Heart left ventricle (tissue), 16 donors: ENCODE results near the gene RPTOR. TPM values are rescaled to one million over a fixed set of nuclear protein-coding genes. Genes with fewer than 3 reads are reported as not detected.

Experiments used
- ATAC-seq, 4 donors: fragments of 200-7000 bp; cut with Tn5 transposase; one replicate each; pipeline ENCODE4 v1.9.1; 2020 to 2022; ENCODE audit warnings: moderate library complexity in 4 of 4, mild to moderate bottlenecking in 3 of 4, moderate number of reproducible peaks in 1 of 4
- DNase-seq, 5 donors: peaks; one replicate each; pipeline ENCODE4 v3.0.0-alpha.2; 2020
- H3K27ac ChIP-seq, 12 donors: fragments of 200-600 bp; sonication (generic) in 4 of 12; one replicate each; pipeline versions ENCODE4 v1.5.0 to v1.8.0; 2016 to 2022; ENCODE audit warnings: mild to moderate bottlenecking in 2 of 12
- H3K27me3 ChIP-seq, 9 donors: fragments of 200-600 bp; sonication (generic) in 2 of 9; one replicate each; pipeline versions ENCODE4 v1.5.1 to v1.8.0; 2016 to 2022; ENCODE audit warnings: mild to moderate bottlenecking in 3 of 9
- H3K36me3 ChIP-seq, 9 donors: fragments of 200-600 bp; sonication (generic) in 2 of 9; one replicate each; pipeline versions ENCODE4 v1.5.0 to v1.8.0; 2018 to 2022; ENCODE audit warnings: mild to moderate bottlenecking in 2 of 9
- H3K4me1 ChIP-seq, 12 donors: fragments of 200-600 bp; sonication (generic) in 4 of 12; one replicate each; pipeline versions ENCODE4 v1.5.0 to v1.8.0; 2016 to 2022; ENCODE audit warnings: mild to moderate bottlenecking in 3 of 12
- H3K4me3 ChIP-seq, 12 donors: fragments of 200-600 bp; sonication (generic) in 4 of 12; one replicate each; pipeline versions ENCODE4 v1.5.0 to v1.8.0; 2017 to 2022; ENCODE audit warnings: mild to moderate bottlenecking in 9 of 12, moderate library complexity in 4 of 12
- H3K9me3 ChIP-seq, 12 donors: fragments of 200-600 bp; sonication (generic) in 4 of 12; one replicate each; pipeline versions ENCODE4 v1.5.0 to v1.8.0; 2016 to 2022; ENCODE audit warnings: mild to moderate bottlenecking in 1 of 12
- CTCF ChIP-seq, 12 donors: fragments of 200-600 bp; sonication (generic) in 4 of 12; IDR thresholded peaks; one replicate each; pipeline versions ENCODE4 v1.5.0 to v1.8.0; 2018 to 2022; ENCODE audit warnings: antibody characterized with exemption in 12 of 12, mild to moderate bottlenecking in 5 of 12
- POLR2A ChIP-seq, 2 donors: fragments of 450-650 bp; IDR thresholded peaks; one replicate each; pipeline ENCODE4 v1.6.1; 2017; ENCODE audit warnings: antibody characterized with exemption in 2 of 2, mild to moderate bottlenecking in 2 of 2, moderate library complexity in 2 of 2
- WGBS, 4 donors: extraction: QIAGEN DNeasy Blood & Tissue Kit in 2 of 4; methylation state at CpG; one replicate each; pipeline versions ENCODE4 v1.1.5 to v1.1.7; 2013 to 2018; 5-methylcytosine and 5-hydroxymethylcytosine counted together
- intact Hi-C, 10 donors: fragments of 100-400 bp; cut with DNase I; formaldehyde crosslinking; loops; one replicate each; pipeline versions ENCODE4 v1.11.1 to v1.14.2; 2022
- polyA plus RNA-seq, 2 donors: library from polyadenylated mRNA; stranded (reverse); fragments of 200-250 nt; gene quantifications; one replicate each; pipeline ENCODE4 v1.2.3, GENCODE V29; 2013
- total RNA-seq, 9 donors: library from RNA; depleted of rRNA in 2 of 9; stranded (reverse); fragments of >200 nt in 2 of 9; fragmentation: NEBNext Ultra II Directional in 3 of 9; extraction: Animal tissue kit (Norgen Biotek cat#: 25700) in 3 of 9; gene quantifications; one replicate each; pipeline versions ENCODE4 v1.1.0 to v1.2.4, GENCODE V29; 2016 to 2023
- donor health status: ischemic (EF 13 %, LVEDD 7.1; RV severe dilation, severe dysfunction).
- donor health status: healthy with polysubstance abuse.
- donor health status: DM: no; HTN: yes; CAD: no.
- donor health status: DM: no; HTN: no; CAD: no.
- donor health status: ischemic (EF 25% LVEDD 6.9; RV normal size, moderate dysfunction).
- donor health status: ischemic (EF 25% LVEDD 5.7; RV mildly dilated, moderate dysfunction).
- donor health status: healthy.
- donor health status: DM: yes; HTN: yes; CAD: no.
- donor health status: ischemic (EF 35%, LVEDD 5.7; RV mildly dilated, moderate dysfunction).
- donor health status: nonischemic (EF 11% LVEDD 7.7; RV severe dilation, severe dysfunction).
- donor health status: DM: yes; HTN: yes; CAD: no.
- donor health status: PGD.
- donor health status: ischemic (EF 29% LVEDD 5.4; RV normal size, mild dysfunction).
- donor health status: nonischemic (EF 23%, LVEDD 6.1; RV moderate dilation, normal function).

Gene RPTOR
- total and polyA plus RNA-seq, 11 donors = 14.7 to 31.7 (median 26.0) TPM

DNA sequence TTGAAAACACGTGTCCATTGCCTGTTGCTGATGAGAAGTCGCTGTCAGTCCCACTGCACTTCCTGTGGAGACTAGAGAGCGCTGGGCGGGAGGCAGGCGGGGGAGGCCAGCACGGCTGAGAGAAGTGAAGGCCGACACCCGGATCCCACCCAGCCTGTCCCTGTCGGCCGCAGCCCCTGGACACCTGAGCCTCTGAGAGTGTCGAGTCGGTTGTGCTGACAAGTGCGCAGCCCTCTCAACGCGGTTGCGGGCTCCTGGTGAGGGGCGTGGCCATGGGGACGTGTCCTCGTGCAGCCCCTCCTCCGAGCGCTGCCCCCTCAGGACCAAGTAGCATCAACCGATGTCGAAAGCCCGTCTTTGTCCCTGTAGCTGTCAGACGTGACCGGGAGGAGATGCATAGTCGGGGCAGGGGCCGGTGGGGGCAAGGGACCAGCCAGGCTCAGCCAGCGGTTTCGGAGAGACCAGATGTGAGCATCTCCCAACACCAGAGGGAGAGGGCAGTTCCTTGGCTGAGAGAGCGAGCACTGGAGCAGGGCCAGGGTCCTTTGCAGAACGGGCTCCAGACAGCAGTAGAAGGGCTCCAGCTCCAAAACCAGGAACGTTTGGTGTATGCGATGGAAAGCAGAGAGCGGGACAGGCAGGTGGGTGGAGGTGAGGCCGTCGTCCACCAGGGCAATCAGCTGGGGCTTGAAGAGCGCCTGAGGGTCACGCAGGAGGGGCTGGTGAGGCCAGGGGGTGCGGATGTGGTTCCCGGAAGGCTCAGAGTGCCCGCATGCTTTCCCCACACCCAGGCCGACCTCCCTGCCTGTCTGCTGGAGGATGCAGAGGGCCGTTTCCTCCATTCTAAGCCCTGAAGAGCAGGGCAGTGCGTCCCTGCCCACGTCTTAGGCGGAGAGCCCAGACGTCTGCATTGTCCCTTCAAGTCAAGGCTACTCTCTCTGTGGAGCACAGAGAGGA lies 403.7 kb downstream of the RPTOR start:
- peaks cover 0 to 3% (median 0%) of the 10 kb centered on the region in 12 donors for H3K9me3 ChIP-seq
- intact Hi-C loops = no loop called here
- H3K27ac ChIP-seq = no peak overlapping the region
- DNase-seq = peak in 3 of 5 donors; percentile 23 to 62 (median 26)
- WGBS, 4 donors = 81 to 91% (median 87%) methylated on average over 34 to 48 of the region's 48 CpGs
- TF ChIP-seq POLR2A (IDR thresholded peaks at IDR 0.05) (no peak), CTCF (IDR thresholded peaks at IDR 0.05) (no peak)
- H3K27me3 ChIP-seq = no peaks in the 10 kb centered on the region
- peaks cover 0 to 9% (median under 1%) of the 10 kb centered on the region in 12 donors for H3K4me1 ChIP-seq
- H3K4me3 ChIP-seq = no peak overlapping the region
- ATAC-seq = peak in 1 of 4 donors; percentile 15
- peaks cover 0 to 49% (median 35%) of the 10 kb centered on the region in 9 donors for H3K36me3 ChIP-seq

- peak in 1 of 4 donors; percentile 7 for ATAC-seq
- Histone ChIP-seq H3K36me3 (peaks cover 0 to 51% (median 35%) of the 10 kb centered on the region in 9 donors), H3K27me3 (no peaks in the 10 kb centered on the region), H3K4me1 (peaks cover 0 to 9% (median 0%) of the 10 kb centered on the region in 12 donors), H3K9me3 (peaks cover 0 to 3% (median 0%) of the 10 kb centered on the region in 12 donors), H3K27ac (peak overlapping the region in 2 of 12 donors; percentile 14 to 17), H3K4me3 (no peak overlapping the region)
- peak in 2 of 5 donors; percentile 15 to 20 for DNase-seq
- TF ChIP-seq CTCF (IDR thresholded peaks at IDR 0.05) (no peak), POLR2A (IDR thresholded peaks at IDR 0.05) (no peak)
- WGBS, 4 donors = 66 to 86% (median 81%) methylated on average over 12 to 16 of the region's 16 CpGs
- intact Hi-C loops = no loop called here
Measured at GRCh38 chr17:80948976-80949450, 404.4 kb downstream of the RPTOR start.

GRCh38 chr17:80949451-80950421 lies 405.1 kb downstream of the RPTOR start:
- Histone ChIP-seq H3K27ac (peak overlapping the region in 1 of 12 donors; percentile 14), H3K9me3 (peaks cover 0 to 3% (median 0%) of the 10 kb centered on the region in 12 donors), H3K36me3 (peaks cover 0 to 51% (median 35%) of the 10 kb centered on the region in 9 donors), H3K27me3 (no peaks in the 10 kb centered on the region), H3K4me3 (no peak overlapping the region), H3K4me1 (peaks cover 0 to 9% (median 0%) of the 10 kb centered on the region in 12 donors)
- TF ChIP-seq POLR2A (IDR thresholded peaks at IDR 0.05) = no peak
- TF ChIP-seq CTCF (IDR thresholded peaks at IDR 0.05) = peak in 5 of 12 donors; percentile 9 to 33 (median 21)
- ATAC-seq (peak in 3 of 4 donors; percentile 27 to 54 (median 47)), DNase-seq (peak in 3 of 5 donors; percentile 28 to 53 (median 36))
- WGBS, 4 donors = 69 to 77% (median 74%) methylated on average over 42 to 44 of the region's 44 CpGs
- intact Hi-C loops = no loop called here
